Measurements from ENCODE around the gene LIPC.

- TF ChIP-seq, protein P1, sequence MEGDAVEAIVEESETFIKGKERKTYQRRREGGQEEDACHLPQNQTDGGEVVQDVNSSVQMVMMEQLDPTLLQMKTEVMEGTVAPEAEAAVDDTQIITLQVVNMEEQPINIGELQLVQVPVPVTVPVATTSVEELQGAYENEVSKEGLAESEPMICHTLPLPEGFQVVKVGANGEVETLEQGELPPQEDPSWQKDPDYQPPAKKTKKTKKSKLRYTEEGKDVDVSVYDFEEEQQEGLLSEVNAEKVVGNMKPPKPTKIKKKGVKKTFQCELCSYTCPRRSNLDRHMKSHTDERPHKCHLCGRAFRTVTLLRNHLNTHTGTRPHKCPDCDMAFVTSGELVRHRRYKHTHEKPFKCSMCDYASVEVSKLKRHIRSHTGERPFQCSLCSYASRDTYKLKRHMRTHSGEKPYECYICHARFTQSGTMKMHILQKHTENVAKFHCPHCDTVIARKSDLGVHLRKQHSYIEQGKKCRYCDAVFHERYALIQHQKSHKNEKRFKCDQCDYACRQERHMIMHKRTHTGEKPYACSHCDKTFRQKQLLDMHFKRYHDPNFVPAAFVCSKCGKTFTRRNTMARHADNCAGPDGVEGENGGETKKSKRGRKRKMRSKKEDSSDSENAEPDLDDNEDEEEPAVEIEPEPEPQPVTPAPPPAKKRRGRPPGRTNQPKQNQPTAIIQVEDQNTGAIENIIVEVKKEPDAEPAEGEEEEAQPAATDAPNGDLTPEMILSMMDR (tag by site-specific recombination; IDR thresholded peaks at IDR 0.05) = no peak
- no peak for TF ChIP-seq REST (tag by site-specific recombination; IDR thresholded peaks at IDR 0.05)
- no peak for TF ChIP-seq ZNF362 (tag by site-specific recombination; IDR thresholded peaks at IDR 0.05)
- TF ChIP-seq PRDM6 (tag by site-specific recombination; IDR thresholded peaks at IDR 0.05) = no peak
- no peak for TF ChIP-seq ZNF391 (tag by site-specific recombination; IDR thresholded peaks at IDR 0.05; ENCODE audit: borderline replicate concordance, low read depth)
- no peak for TF ChIP-seq ZNF404 (tag by site-specific recombination; IDR thresholded peaks at IDR 0.05)
Observed at GRCh38 chr15:58465070-58465469, 33.3 kb downstream of the LIPC start.

Data from HEK293 (cell line).